DND-41 (cell line): ENCODE data around the gene PDE6G.

Experiments used
- ATAC-seq: fragments of 200-7000 bp; cut with Tn5 transposase; 3 replicates; pipeline ENCODE4 v1.9.1; 2021; ENCODE audit warnings: low read depth; ENCODE audit not compliant: insufficient read depth
- DNase-seq: peaks from one replicate; pipeline ENCODE4 v3.0.0-alpha.2; 2020
- H2AFZ ChIP-seq: 2 replicates; pipeline ENCODE4 v1.6.0; 2012; ENCODE audit warnings: low read depth, low read length
- H3K27ac ChIP-seq: 2 replicates; pipeline ENCODE4 v1.5.1; 2012; ENCODE audit warnings: low read length, inconsistent platforms
- H3K27me3 ChIP-seq: fragments of 200-600 bp; sonication (generic); 2 replicates; pipeline ENCODE4 v1.6.0; 2012; ENCODE audit warnings: low read length, mild to moderate bottlenecking, inconsistent platforms; ENCODE audit not compliant: insufficient read depth, poor library complexity
- H3K36me3 ChIP-seq: 2 replicates; pipeline ENCODE4 v1.5.1; 2012; ENCODE audit warnings: low read length, inconsistent platforms; ENCODE audit not compliant: insufficient read depth
- H3K4me1 ChIP-seq: 2 replicates; pipeline ENCODE4 v1.5.1; 2012; ENCODE audit warnings: mild to moderate bottlenecking, low read length; ENCODE audit not compliant: insufficient read depth
- H3K4me2 ChIP-seq: 2 replicates; pipeline ENCODE4 v1.6.0; 2012; ENCODE audit warnings: mild to moderate bottlenecking, moderate library complexity, low read length, inconsistent platforms; ENCODE audit not compliant: insufficient read depth
- H3K4me3 ChIP-seq, 2 experiments: fragments of 200-600 bp in 1 of 2; shearing (Covaris generic) in 1 of 2; 2 replicates each; pipeline ENCODE4 v1.5.1; 2012 to 2016; ENCODE audit warnings: inconsistent platforms in 2 of 2, low read length in 2 of 2, mild to moderate bottlenecking in 2 of 2, low read depth in 1 of 2, moderate library complexity in 1 of 2
- H3K79me2 ChIP-seq: 2 replicates; pipeline ENCODE4 v1.6.0; 2012; ENCODE audit warnings: low read length, inconsistent platforms; ENCODE audit not compliant: insufficient read depth
- H3K9ac ChIP-seq: 2 replicates; pipeline ENCODE4 v1.6.0; 2012; ENCODE audit warnings: low read depth, mild to moderate bottlenecking, inconsistent platforms, low read length, moderate library complexity
- H3K9me3 ChIP-seq: 2 replicates; pipeline ENCODE4 v1.5.1; 2012; ENCODE audit warnings: low read length, moderate library complexity, mild to moderate bottlenecking, inconsistent platforms; ENCODE audit not compliant: insufficient read depth, severe bottlenecking
- H4K20me1 ChIP-seq: 2 replicates; pipeline ENCODE4 v1.6.0; 2012; ENCODE audit warnings: low read length; ENCODE audit not compliant: insufficient read depth
- CTCF ChIP-seq: IDR thresholded peaks from 2 replicates; pipeline ENCODE4 v1.5.1; 2012; ENCODE audit warnings: borderline replicate concordance, low read length, moderate library complexity, mild to moderate bottlenecking; ENCODE audit not compliant: poor library complexity, severe bottlenecking; ENCODE audit errors: extremely low read depth
- EZH2 ChIP-seq: IDR thresholded peaks from 3 replicates; pipeline ENCODE4 v1.6.1; 2012; ENCODE audit warnings: borderline replicate concordance, low read depth, mild to moderate bottlenecking, moderate library complexity, low read length, inconsistent platforms; ENCODE audit not compliant: severe bottlenecking

Gene PDE6G

DNA sequence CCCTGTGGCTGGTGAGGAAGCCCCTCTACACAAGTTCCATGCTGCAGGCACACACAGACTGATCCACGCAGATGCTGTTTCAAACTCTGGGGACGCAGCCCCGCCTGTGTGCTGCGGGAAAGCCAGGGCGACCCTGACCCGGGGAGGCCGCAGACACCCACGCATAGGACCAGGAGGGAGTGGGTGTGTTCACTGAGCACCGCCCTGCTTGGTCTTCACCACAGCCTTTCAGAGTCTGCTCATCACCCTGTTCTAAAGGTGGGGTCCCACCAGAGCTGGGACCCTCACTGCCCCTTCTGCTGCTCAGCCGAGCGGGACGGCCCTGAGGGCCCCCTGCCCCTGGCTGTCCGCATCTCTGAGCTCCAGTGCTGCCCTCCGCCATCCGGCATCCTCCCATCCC lies 11.8 kb downstream of the PDE6G start:
- Histone ChIP-seq H3K79me2 (no peaks in the 10 kb centered on the region), H3K9ac (no peak overlapping the region), H3K4me2 (no peak overlapping the region), H3K9me3 (peaks cover 2% of the 10 kb centered on the region), H2AFZ (no peak overlapping the region), H3K27me3 (no peaks in the 10 kb centered on the region), H3K36me3 (no peaks in the 10 kb centered on the region), H4K20me1 (no peaks in the 10 kb centered on the region), H3K27ac (no peak overlapping the region), H3K4me3 (no peak overlapping the region), H3K4me1 (no peaks in the 10 kb centered on the region)
- no peak for ATAC-seq
- DNase-seq = no peak
- TF ChIP-seq CTCF = no peak
- TF ChIP-seq EZH2 = no peak

DNA sequence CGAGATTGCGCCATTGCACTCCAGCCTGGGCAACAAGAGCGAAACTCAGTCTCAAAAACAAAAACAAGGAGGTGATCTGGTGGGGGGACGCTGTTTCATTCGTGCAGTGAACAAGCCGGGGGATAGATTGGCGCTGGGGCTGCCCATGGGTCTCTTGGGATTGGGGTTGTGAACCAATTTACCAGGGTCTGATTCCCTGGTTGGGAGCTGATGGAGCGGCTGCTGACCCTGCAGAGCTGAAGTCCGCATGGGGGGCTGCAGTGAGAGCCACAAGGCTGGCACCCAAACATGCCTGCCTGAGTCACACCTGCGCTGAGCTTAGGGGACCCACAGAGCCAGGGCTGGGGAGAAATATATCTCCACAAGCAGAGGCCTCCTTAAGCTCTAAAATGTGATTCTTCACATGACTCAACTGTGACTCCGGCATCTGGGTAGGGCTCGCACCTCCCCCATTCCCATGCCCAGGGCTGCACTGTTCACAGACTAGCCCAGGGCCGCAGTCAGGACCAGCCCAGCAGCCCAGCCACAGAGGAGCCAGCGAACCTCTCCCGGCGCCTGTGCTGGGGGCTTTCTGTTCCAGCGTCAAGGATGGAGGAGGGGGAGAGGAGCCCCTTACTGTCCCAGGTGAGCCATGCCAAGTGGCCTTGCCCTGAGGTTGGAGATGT lies 14.4 kb downstream of the PDE6G start:
- Histone ChIP-seq H3K4me1 (peaks cover 11% of the 10 kb centered on the region), H3K79me2 (no peaks in the 10 kb centered on the region), H3K9me3 (no peaks in the 10 kb centered on the region), H3K27me3 (no peaks in the 10 kb centered on the region), H4K20me1 (no peaks in the 10 kb centered on the region), H3K9ac (no peak overlapping the region), H3K27ac (no peak overlapping the region), H3K36me3 (no peaks in the 10 kb centered on the region), H3K4me3 (no peak overlapping the region), H2AFZ (no peak overlapping the region), H3K4me2 (no peak overlapping the region)
- TF ChIP-seq CTCF (no peak), EZH2 (no peak)
- ATAC-seq = no peak
- no peak for DNase-seq

GRCh38 chr17:81640011-81640410 lies 16.3 kb downstream of the PDE6G start:
- no peaks in the 10 kb centered on the region for H3K27me3 ChIP-seq
- no peak overlapping the region for H2AFZ ChIP-seq
- peaks cover 18% of the 10 kb centered on the region for H3K79me2 ChIP-seq
- TF ChIP-seq EZH2 (no peak), CTCF (no peak)
- DNase-seq (no peak), ATAC-seq (no peak)
- H3K36me3 ChIP-seq = peaks cover 9% of the 10 kb centered on the region
- H3K4me1 ChIP-seq = peaks cover 22% of the 10 kb centered on the region
- H3K9me3 ChIP-seq = no peaks in the 10 kb centered on the region
- H3K27ac ChIP-seq = no peak overlapping the region
- no peak overlapping the region for H3K9ac ChIP-seq
- H4K20me1 ChIP-seq = peaks cover 16% of the 10 kb centered on the region; the same call in 1 of the 2 replicates
- no peak overlapping the region for H3K4me2 ChIP-seq
- H3K4me3 ChIP-seq = no peak overlapping the region
